OCI-LY7 (cell line): ENCODE data around the gene MACROD2. TPM values are rescaled to one million over a fixed set of nuclear protein-coding genes. Genes with fewer than 3 reads are reported as not detected.

Experiments used
- BruUV-seq: library from RNA; stranded (reverse); fragments of 400-500 nt; replicated peaks from 2 replicates; lab custom pipeline; 2021; lab: Mats Ljungman, UMichigan
- CTCF ChIA-PET: fragments of 300-600 bp; sonication (Branson Sonifier 250); formaldehyde crosslinking; loops from one replicate; lab custom pipeline; 2022; ENCODE audit warnings: antibody characterized with exemption; ENCODE audit not compliant: unreplicated experiment; lab: Charles Lee
- POLR2A ChIA-PET: fragments of 300-600 bp; sonication (Branson Sonifier 250); formaldehyde crosslinking; loops from one replicate; lab custom pipeline; 2022; ENCODE audit warnings: antibody characterized with exemption; lab: Charles Lee
- DNase-seq: peaks from one replicate; pipeline ENCODE4 v3.0.0-alpha.2; 2015; ENCODE audit warnings: low spot score
- H2AFZ ChIP-seq: fragments of 200-600 bp; sonication (generic), shearing (Covaris generic); 2 replicates; pipeline ENCODE4 v1.6.1; 2014; ENCODE audit warnings: mild to moderate bottlenecking, antibody characterized with exemption, low read length, moderate library complexity
- H3K27ac ChIP-seq: fragments of 200-600 bp; sonication (generic); 2 replicates; pipeline ENCODE4 v1.5.1; 2014; ENCODE audit warnings: mixed run types, low read depth, mild to moderate bottlenecking, moderate library complexity, low read length, inconsistent platforms; ENCODE audit not compliant: poor library complexity, severe bottlenecking
- H3K36me3 ChIP-seq: fragments of 200-600 bp; sonication (generic); 2 replicates; pipeline ENCODE4 v1.6.1; 2014; ENCODE audit warnings: mild to moderate bottlenecking, antibody characterized with exemption, low read length, moderate library complexity, mixed read lengths; ENCODE audit not compliant: insufficient read depth
- H3K4me1 ChIP-seq: fragments of 200-600 bp; sonication (generic); 2 replicates; pipeline ENCODE4 v1.5.1; 2014; ENCODE audit warnings: mild to moderate bottlenecking, low read length; ENCODE audit not compliant: insufficient read depth, poor library complexity, severe bottlenecking
- H3K4me2 ChIP-seq: fragments of 200-600 bp; sonication (generic); 2 replicates; pipeline ENCODE4 v1.6.1; 2014; ENCODE audit warnings: mild to moderate bottlenecking, low read length
- H3K4me3 ChIP-seq: fragments of 200-600 bp; sonication (generic); 2 replicates; pipeline ENCODE4 v1.5.1; 2014; ENCODE audit warnings: mild to moderate bottlenecking, low read depth, low read length; ENCODE audit not compliant: poor library complexity, severe bottlenecking
- H3K79me2 ChIP-seq: fragments of 200-600 bp; sonication (generic); 2 replicates; pipeline ENCODE4 v1.6.1; 2016; ENCODE audit warnings: low read depth, mild to moderate bottlenecking, low read length, moderate library complexity, mixed read lengths; ENCODE audit not compliant: insufficient read depth
- H3K9me2 ChIP-seq: fragments of 200-600 bp; sonication (generic); 2 replicates; pipeline ENCODE4 v1.6.1; 2016; ENCODE audit warnings: mild to moderate bottlenecking, low read length, mixed read lengths; ENCODE audit not compliant: insufficient read depth
- H3K9me3 ChIP-seq: fragments of 200-600 bp; sonication (generic); 2 replicates; pipeline ENCODE4 v1.6.1; 2014; ENCODE audit warnings: mild to moderate bottlenecking, mixed run types, low read length, mixed read lengths
- H4K20me1 ChIP-seq: fragments of 200-600 bp; sonication (generic); 2 replicates; pipeline ENCODE4 v1.6.1; 2014; ENCODE audit warnings: mild to moderate bottlenecking, antibody characterized with exemption, low read length, moderate library complexity, mixed read lengths; ENCODE audit not compliant: insufficient read depth
- CTCF ChIP-seq: fragments of 200-600 bp; sonication (generic); conservative IDR thresholded peaks from 2 replicates; pipeline ENCODE4 v1.5.1; 2014; ENCODE audit warnings: mild to moderate bottlenecking, antibody characterized with exemption, low read length, moderate library complexity, mixed read lengths
- EZH2phosphoT487 ChIP-seq: fragments of 200-600 bp; sonication (generic); IDR thresholded peaks from 2 replicates; pipeline ENCODE4 v1.6.1; 2018; ENCODE audit warnings: low read depth, borderline replicate concordance, mild to moderate bottlenecking, mixed run types, antibody characterized with exemption, low read length, moderate library complexity, mixed read lengths
- intact Hi-C: fragments of 100-400 bp; cut with micrococcal nuclease; formaldehyde crosslinking; loops from one replicate; pipeline ENCODE4 v1.10.0; 2022; ENCODE audit not compliant: unreplicated experiment
- total RNA-seq, 2 experiments: library from RNA; depleted of rRNA in 1 of 2; stranded (reverse); fragments of >200 nt in 1 of 2; shearing (Covaris generic) in 1 of 2; gene quantifications; 2 replicates each; pipeline ENCODE4 v1.2.3, GENCODE V29; 2014 to 2022

MACROD2 gene
- total RNA-seq, 2 experiments from 2014 or later = 0.09 to 4.5 TPM

GRCh38 chr20:15634102-15634501, 1638.8 kb downstream of the MACROD2 start:
- Histone ChIP-seq H3K4me3 (no peak overlapping the region), H3K79me2 (no peaks in the 10 kb centered on the region), H2AFZ (no peak overlapping the region), H3K9me3 (no peaks in the 10 kb centered on the region), H4K20me1 (no peaks in the 10 kb centered on the region), H3K4me2 (no peak overlapping the region), H3K36me3 (no peaks in the 10 kb centered on the region), H3K4me1 (no peaks in the 10 kb centered on the region), H3K27ac (no peak overlapping the region), H3K9me2 (no peaks in the 10 kb centered on the region)
- intact Hi-C loops = no loop called here
- ChIA-PET CTCF (no interaction called here), POLR2A (no interaction called here)
- no TSS peak for BruUV-seq
- no peak for DNase-seq
- TF ChIP-seq CTCF (no peak), EZH2phosphoT487 (no peak)

DNA sequence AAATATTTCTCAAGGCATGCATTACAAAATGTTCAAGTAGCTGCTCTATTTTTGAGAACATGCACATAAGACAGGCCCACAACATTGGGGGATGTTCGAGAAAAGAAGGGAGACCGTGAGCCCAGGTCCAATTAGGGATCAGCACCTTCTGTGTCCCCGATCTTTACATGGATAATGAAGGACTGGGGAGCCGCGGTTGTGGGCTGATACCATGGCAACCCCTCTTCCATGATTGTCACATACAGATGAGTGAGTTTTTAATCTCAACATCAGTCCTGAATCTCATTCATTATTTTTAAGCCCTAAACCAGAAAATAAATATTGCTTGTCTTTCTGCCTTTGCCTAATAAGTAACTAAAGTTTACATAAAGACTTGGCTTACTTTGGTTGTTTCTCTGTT, 1642.2 kb downstream of the MACROD2 start:
- H3K79me2 ChIP-seq = no peaks in the 10 kb centered on the region
- ChIA-PET POLR2A (interaction anchor here (0.5 to 0.6 kb wide), 2 partner anchors 12 to 1294 kb away, joined by 3 to 4 read pairs; no protein-coding TSS in a partner anchor), CTCF (no interaction called here)
- BruUV-seq = no TSS peak
- H2AFZ ChIP-seq = no peak overlapping the region
- H4K20me1 ChIP-seq = no peaks in the 10 kb centered on the region
- H3K9me2 ChIP-seq = no peaks in the 10 kb centered on the region
- TF ChIP-seq EZH2phosphoT487 = no peak
- no peak for TF ChIP-seq CTCF
- DNase-seq = no peak
- no peaks in the 10 kb centered on the region for H3K4me1 ChIP-seq
- no peak overlapping the region for H3K4me2 ChIP-seq
- H3K27ac ChIP-seq = no peak overlapping the region
- H3K9me3 ChIP-seq = no peaks in the 10 kb centered on the region
- H3K4me3 ChIP-seq = no peak overlapping the region
- intact Hi-C loops = no loop called here
- no peaks in the 10 kb centered on the region for H3K36me3 ChIP-seq

- DNase-seq = no peak
- H3K4me3 ChIP-seq = no peak overlapping the region
- ChIA-PET POLR2A (interaction anchor here (0.5 to 1.0 kb wide), 3 partner anchors 133 to 1295 kb away, joined by 3 to 4 read pairs (median 3); no protein-coding TSS in a partner anchor), CTCF (no interaction called here)
- no peak overlapping the region for H3K27ac ChIP-seq
- no peaks in the 10 kb centered on the region for H3K4me1 ChIP-seq
- no peak for TF ChIP-seq CTCF
- no peak for TF ChIP-seq EZH2phosphoT487
- H3K36me3 ChIP-seq = no peaks in the 10 kb centered on the region
- no peaks in the 10 kb centered on the region for H3K79me2 ChIP-seq
- no TSS peak for BruUV-seq
- no peak overlapping the region for H2AFZ ChIP-seq
- intact Hi-C loops = no loop called here
- no peak overlapping the region for H3K4me2 ChIP-seq
- no peaks in the 10 kb centered on the region for H4K20me1 ChIP-seq
- H3K9me3 ChIP-seq = no peaks in the 10 kb centered on the region
- H3K9me2 ChIP-seq = no peaks in the 10 kb centered on the region
These were observed 1642.8 kb downstream of the MACROD2 start for GRCh38 chr20:15637950-15638754.
